Measurements from ENCODE around the gene RXFP1.

DNA sequence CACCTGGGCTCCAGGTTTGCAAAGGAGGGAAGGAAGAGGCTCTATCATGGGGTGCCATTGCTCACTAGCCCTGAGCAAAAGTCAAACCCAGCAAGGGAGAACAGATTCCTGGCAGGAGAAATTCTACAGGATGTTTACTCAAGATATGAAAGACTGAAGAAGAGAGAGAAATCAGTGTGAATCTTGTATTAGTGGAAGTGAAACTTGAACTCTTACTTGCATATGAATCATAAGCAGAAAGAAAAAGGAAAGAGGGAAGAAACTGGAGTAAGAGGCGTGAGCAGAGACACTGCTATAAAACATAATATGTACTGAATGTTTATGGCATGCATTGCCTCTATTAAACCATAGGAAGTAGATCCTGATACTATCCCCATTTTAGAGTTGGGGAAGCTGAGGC lies 89.1 kb downstream of the RXFP1 start:
- TF ChIP-seq, protein P1, sequence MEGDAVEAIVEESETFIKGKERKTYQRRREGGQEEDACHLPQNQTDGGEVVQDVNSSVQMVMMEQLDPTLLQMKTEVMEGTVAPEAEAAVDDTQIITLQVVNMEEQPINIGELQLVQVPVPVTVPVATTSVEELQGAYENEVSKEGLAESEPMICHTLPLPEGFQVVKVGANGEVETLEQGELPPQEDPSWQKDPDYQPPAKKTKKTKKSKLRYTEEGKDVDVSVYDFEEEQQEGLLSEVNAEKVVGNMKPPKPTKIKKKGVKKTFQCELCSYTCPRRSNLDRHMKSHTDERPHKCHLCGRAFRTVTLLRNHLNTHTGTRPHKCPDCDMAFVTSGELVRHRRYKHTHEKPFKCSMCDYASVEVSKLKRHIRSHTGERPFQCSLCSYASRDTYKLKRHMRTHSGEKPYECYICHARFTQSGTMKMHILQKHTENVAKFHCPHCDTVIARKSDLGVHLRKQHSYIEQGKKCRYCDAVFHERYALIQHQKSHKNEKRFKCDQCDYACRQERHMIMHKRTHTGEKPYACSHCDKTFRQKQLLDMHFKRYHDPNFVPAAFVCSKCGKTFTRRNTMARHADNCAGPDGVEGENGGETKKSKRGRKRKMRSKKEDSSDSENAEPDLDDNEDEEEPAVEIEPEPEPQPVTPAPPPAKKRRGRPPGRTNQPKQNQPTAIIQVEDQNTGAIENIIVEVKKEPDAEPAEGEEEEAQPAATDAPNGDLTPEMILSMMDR (IDR thresholded peaks at IDR 0.05) = no peak
- no peak for TF ChIP-seq POLR2AphosphoS5 (IDR thresholded peaks at IDR 0.05)
- TF ChIP-seq EP300 (IDR thresholded peaks at IDR 0.05) = no peak

Data from stomach (tissue), 4 donors.